ENCODE data around the gene SLC37A4.
"Not testable (repeated sequence)": the region's sequence is repeated elsewhere in the genome, so short reads cannot be mapped to it uniquely, and the experiment has no call there.

DNA sequence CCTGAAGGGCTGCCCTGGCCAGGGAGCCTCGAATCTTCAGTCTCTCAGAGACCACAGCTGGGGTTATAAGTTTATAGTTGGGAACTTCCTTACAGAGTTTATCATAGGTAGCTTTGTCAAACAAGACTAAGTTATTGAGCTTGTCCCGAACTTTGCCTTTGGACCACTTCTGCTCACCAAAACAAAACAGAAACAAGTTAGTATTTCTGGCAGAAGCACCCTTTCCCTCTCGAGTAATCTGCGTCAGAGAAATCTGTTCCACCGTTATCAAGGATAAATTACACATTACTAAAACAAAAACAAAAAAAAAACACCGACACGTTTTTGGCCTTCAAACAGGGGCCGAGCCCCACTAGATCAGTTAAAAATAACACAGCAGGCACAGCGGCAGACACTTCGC lies 13.3 kb downstream of the SLC37A4 start:
- TF ChIP-seq, protein P1, sequence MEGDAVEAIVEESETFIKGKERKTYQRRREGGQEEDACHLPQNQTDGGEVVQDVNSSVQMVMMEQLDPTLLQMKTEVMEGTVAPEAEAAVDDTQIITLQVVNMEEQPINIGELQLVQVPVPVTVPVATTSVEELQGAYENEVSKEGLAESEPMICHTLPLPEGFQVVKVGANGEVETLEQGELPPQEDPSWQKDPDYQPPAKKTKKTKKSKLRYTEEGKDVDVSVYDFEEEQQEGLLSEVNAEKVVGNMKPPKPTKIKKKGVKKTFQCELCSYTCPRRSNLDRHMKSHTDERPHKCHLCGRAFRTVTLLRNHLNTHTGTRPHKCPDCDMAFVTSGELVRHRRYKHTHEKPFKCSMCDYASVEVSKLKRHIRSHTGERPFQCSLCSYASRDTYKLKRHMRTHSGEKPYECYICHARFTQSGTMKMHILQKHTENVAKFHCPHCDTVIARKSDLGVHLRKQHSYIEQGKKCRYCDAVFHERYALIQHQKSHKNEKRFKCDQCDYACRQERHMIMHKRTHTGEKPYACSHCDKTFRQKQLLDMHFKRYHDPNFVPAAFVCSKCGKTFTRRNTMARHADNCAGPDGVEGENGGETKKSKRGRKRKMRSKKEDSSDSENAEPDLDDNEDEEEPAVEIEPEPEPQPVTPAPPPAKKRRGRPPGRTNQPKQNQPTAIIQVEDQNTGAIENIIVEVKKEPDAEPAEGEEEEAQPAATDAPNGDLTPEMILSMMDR (IDR thresholded peaks at IDR 0.05; ENCODE audit: low read length) = not testable (repeated sequence)
- TF ChIP-seq EZH2 (optimal IDR thresholded peaks at IDR 0.05; ENCODE audit: low read depth, low read length); EZH2phosphoT487 (IDR thresholded peaks at IDR 0.05; ENCODE audit: low read length): not testable (repeated sequence)

All from MM.1S (cell line).